SHP77 (cell line): Measurements from ENCODE around the gene FGD6.
"Not testable (repeated sequence)": the region's sequence is repeated elsewhere in the genome, so short reads cannot be mapped to it uniquely, and the experiment has no call there.

Source experiments
- DNase-seq, 2 experiments: peaks; one replicate each; lab custom pipeline; 2025; lab: John Stamatoyannopoulos, UW

FGD6 gene

DNA sequence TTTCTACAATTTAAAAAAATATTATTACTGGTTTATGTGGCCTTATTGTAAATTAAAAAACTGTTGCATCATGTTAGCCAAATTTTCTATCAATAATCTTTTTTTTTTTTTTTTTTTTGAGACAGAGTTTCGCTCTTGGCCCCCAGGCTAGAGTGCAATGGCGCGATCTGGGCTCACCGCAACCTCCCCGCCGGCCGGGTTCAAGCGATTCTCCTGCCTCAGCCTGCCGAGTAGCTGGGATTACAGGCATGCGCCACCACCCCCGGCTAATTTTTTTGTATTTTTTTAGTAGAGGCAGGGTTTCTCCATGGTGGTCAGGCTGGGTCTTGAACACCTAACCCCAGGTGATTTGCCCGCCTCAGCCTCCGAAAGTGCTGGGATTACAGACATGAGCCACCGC is 16.9 kb upstream of the FGD6 start:
- not testable (repeated sequence) for DNase-seq

DNA sequence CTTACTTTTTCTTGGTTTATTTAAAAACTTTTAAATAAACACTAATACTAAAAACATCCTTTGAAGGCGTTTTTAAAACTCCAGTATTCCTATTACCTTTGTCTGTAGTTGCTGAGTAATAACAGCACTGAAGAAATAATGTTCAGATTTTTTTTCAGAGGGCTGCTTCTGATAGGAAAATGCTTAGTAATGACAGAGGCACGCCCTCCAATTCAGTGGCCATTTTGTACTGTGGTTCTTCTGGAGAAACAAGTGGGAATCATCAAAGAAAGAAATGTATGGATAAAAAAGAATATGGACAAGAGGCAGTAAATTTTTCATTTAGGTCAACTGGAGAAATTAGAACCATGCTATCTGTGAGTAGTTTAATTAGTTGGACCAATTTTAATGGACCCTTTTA is 13.9 kb upstream of the FGD6 start:
- DNase-seq = no peak

DNA sequence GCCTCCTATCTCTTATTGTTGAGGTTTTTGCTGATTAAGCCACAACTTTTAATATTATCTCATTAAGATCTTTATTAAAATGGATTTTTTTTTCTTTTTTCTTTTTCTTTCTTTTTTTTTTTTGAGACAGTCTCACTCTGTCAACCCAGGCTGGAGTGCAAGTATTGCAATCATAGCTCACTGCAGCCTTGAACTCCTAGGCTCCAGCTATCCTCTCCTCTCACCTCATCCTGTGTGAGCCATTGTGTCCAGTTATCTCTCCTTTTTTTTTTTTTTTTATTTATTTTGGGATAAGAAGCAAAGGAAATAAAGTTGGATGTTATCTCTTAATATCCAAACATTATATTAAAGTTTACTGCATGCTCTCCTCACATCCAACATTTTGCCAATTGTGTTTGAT is 13.0 kb upstream of the FGD6 start:
- DNase-seq = no peak

DNA sequence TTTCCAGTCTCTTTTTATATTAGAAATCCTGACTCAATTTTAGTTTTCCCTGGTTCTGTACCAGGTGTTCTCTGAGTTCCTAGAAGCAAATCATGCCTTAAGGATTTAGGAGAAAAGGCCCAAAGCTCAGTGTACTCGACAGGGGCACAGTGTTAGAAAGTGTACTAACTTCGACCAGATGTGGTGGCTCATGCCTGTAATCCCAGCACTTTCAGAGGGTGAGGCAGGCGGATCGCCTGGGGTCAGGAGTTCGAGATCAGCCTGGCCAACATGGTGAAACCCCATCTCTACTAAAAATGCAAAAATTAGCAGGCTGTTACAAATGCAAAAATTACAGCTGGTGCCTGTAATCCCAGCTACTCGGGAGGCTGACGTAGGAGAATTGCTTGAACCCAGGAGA is 12.4 kb upstream of the FGD6 start:
- DNase-seq = no peak

DNA sequence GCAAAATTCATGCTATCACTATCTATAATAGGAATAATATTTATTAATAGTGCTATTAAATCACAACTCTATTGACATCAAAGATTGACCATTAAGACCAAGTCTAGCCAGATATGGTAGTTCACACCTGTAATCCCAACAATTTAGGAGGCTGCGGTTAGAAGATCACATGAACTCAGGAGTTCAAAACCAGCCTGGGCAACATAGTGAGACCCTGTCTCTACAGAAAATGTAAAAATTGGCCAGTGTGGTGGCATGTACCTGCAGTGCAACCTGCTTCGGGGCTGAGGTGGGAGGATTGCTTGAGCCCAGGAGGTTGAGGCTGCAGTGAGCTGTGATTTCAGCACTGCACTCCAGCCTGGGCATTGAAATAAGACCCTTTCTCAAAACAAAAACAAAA is 11.3 kb upstream of the FGD6 start:
- DNase-seq = no peak

DNA sequence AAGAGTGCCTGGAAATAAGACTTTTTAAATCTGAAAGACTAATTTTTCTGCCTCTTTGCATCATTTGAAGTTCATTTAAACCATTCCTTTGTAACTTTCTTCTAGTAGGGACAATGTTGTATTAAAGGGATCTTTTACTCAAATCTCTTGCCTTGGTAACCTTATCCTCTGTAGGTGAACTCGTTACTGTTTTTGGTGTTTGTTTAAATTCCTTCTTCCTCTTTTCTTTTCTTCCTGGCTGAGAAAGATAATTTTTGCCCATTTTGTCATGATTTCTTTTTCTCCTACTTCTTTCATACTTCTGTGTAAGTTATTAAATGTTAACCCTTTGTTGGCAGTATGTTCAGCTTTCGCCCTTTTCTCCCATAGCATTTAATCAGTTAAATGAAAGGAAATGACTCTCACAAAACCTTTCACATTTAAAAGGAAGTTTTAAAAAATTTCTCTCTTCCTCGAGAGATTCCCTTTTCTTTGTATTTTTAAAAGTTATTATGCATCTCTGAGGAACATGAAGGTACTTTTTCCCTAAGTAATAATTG is 10.6 kb upstream of the FGD6 start:
- no peak for DNase-seq

DNA sequence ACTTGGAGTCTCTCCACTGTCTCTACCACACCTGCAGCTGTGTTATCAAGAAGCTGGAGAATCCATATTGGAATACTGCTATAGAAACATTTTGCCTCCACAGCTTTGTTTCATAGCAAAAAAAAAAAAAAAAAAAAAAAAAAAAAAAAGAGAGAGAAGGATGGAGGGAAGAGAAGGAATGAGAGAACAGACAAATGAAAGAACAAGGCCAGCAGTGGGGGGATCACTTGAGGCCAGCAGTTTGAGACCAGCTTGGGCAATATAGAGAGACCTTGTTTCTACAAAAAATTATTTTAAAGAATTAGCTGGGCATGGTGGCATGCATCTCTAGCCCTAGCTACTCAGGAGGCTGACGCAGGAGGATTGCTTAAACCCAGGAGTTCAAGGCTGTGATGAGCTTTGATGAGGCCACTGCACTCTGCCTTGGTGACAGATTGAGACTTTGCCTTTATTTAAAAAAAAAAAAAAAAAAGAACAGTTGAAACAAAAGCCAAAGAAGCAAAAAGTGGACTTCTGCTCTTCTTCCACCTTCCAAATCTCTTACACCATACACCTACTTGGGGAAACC is 8.5 kb upstream of the FGD6 start:
- DNase-seq = no peak

DNA sequence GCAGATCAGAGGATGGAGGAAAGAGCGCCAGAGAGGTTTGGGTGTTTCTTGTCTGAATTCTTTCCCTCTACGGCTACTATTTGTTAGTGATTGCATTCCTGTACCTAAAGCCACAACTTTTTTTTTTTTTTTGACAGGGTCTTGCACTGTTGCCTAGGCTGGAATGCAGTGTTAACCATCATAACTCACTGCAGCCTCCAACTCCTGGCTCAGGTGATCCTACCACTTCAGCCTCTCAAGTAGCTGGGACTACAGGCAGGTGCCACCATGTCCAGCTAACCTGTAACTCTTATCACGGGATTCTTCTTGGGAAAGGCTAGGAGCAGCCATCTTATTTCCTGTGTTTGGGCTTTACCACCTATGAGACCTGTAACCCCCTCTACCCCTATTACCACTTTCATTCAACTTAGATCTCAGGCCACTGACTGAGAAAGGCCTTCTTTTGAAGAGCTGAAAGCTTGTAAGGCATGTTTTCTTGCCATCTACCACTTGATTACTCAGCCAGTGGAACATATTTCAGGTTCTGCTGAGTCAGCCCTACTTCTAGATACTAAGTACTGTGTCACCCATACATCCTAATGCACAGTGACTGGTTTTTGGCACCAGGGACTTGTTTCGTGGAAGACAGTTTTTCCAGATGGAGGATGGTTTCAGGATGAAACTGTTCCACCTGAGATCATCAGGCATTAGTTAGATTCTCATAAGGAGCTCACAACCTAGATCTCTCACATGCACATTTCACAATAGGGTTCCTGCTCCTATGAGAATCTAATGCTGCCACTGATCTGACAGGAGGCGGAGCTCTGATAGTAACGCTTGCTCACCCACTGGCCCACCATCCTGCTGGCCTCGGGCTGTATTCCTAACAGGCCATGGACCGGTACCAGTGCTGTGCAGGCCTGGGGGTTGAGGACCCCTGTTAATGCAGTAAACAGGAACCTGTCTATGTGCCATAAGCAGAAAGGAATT is 7.2 kb upstream of the FGD6 start:
- DNase-seq = no peak

DNA sequence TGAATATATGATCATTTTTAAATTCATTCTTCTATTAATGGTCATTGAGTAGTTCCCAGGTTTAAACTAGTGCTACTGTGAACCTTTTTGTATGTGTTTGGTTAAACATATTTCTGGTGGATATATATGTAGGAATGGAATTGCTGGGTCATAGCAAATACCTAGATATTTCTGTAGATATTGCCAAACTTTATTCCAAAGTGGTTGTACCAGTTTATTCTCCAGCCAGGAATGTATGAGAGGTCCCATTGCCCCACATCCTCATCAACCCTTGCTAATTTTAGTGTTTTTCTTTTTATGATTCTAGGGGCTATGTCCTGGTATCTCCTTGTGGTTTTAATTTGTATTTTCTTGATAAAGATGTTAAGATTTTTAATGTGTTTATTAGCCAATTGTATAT is 3.5 kb upstream of the FGD6 start:
- DNase-seq = no peak

DNA sequence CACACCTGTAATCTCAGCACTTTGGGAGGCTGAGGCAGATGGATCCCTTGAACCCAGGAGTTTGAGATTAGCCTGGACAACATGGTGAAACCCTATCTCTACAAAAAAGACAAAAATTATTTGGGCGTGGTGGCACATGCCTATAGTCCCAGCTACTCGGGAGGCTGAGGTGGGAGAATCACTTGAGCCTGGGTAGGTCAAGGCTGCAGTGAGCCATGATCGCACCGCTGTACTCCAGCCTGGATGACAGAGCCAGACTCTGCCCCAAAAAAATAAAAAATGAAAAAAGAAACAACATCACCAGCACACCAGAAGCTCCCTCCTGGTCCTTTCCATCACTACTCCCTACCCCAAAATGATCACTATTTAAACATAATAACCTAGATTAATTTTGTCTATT is 2.9 kb upstream of the FGD6 start:
- DNase-seq = no peak

DNA sequence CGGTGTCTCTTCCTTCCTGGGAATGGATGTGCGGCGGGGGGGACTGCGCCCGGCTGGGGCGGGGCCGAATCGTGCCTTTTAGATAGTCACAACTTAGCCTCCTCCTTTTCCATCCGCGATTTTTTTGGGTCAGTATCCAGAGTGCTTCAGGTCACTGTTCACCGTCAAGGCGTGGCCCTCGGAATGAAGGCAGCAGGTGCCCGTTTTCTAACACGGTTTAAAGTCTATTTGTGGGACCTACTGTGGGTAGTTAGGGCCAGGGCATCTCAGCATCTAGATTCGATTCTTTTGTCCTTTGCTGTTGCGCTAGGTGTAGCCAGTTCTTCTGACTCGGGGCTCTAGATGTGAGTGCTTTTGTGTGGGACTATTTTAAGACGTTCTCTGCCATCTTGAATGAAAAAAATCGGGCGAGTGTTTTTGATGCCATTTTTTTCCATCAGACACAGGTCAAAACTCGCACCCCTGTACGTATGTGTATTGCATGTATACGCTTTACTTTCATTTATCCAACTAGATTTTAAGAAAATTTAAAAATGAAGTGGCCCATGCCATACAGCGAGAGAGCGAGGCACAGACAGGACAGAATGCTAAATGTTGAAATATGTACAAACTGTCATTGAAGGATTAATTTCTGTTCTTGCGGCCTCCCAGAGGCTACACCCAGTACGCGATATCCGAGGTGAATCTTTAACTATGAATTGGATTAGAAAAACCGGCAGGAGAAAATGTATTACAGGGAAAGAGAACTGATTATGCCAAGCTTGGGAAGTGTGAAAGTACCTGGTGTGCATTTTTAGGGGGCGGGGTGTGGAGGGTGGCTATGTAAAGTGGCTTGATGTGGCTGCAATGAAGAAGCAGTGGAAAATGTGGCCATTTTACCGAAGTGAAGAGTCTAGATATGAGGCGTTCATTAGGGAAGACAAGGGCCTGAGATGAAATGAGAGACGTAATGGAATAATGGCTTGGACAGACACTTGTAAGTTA is 1.2 kb upstream of the FGD6 start:
- DNase-seq = peak; percentile 38 to 56

DNA sequence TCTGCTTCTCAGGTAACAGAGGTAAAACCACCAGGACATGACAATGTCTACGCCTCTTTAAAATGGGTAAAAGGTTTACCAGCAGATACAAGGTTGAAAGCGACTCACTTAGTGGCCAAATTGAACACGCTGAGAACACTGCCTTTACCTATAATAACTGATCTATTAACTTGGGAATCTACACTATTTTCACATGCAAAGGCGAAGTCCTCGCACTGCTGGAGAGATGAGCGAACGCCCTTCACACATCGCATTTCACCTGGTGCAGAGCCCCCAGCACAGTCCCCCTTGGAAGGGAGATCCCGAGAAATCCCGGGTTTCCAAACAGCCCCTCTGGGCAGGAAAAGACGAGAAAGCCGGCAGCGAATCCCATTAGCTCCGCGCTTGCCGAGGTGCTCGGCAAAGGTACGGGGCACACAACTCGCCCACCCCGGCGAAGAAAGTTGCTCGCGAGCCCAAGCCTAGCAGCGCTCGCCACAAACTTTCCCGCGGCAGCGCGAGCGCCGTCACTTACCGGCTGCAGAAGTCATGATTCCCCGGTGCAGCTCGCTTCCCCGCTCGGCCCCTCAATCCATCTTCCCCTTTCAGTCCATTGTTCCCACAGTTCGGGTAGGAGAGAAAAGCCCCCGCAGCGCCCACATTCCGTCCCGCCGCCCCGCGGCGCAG is 423 bp downstream of the FGD6 start:
- DNase-seq = peak; percentile 13 to 35

DNA sequence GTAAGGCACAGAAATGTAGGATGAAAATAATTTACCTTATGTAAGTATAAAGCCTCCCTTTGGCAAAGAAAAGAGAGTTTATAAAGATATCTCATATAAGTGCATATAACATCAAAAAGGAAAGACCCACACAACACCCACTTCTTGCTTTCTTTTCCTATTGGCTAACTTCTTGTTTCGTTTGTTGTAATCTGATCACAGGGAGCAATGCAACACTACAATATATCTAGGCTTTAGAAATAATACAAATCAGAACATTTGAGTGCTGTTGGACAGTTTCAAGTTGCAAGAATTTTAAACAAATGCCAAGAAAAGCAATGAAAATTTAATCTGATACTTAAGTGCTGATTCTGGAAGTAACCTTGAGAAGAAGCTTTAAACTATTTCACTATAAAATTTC is 1.3 kb downstream of the FGD6 start:
- DNase-seq = peak in 1 of 2 experiments; percentile 10

DNA sequence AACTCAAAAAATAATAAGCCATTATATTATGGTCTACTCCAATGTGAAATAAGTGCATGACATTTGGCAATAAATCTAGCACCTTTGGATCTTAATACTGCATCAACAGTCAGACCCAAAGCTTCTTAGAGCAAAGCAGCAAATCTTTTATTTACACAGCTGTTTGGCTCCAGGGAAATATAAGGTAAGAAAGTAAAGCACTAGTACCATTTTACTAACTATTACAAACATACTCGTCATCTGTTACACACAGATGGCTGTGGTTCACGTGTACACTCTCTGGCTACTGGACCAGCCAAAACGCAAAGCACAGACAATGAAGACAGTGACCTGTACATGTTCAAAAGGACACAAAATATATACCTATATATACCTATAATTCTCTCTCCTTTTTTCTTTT is 2.8 kb downstream of the FGD6 start:
- peak in 1 of 2 experiments; percentile 16 for DNase-seq

DNA sequence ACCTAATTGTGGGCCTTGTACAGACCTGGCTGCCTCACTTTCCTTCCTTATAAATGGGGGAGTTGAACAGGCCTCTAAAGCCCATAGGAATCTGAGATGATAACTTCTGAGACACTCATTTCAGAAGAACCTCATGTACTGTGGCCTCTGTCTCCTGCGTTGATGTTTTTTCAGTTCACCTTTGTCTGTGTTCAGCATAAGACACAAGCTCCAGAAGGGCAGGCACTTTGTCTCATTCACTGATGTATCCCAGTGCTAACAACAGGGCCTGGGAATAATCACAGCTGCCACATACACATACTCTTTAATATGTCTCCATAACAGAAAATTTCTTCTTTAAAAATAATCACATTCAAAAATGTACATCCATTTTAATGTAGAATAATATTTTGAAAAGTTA is 3.3 kb downstream of the FGD6 start:
- DNase-seq = peak in 1 of 2 experiments; percentile 10

DNA sequence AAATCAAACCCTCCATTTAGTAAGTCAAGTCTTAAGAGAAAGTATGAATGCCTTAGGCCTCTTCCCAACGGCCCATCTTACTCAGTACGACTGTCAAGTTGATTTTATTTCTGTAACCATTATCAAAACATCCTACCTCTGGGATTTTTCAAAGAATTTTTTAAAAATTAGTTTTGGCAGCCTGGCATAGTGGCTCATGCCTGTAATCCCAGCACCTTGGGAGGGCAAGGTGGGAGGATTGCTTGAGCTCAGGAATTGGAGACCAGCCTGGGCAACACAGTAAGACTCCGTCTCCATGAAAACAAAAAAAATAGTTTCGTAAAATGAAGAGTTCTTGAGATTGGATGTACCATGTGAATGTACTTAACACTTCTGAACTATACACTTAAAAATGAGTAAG is 4.1 kb downstream of the FGD6 start:
- no peak for DNase-seq

DNA sequence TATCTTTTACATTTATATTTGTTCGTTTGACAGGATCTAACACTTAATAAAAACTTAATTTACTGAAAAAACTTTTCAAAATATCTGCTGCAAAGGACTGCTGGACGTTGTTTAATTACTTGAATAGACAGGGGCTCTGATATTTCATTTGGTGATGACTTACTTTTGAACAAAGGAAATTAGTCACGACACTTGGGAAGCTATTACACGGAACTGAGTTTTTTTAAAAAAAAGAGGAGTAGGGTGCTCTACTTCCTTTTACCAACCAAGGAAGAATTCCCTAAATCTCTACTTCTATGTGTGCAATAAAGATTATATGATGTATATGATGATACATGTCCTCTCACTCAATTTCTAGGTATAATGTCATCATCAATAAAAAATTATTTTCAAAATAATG is 4.7 kb downstream of the FGD6 start:
- no peak for DNase-seq

DNA sequence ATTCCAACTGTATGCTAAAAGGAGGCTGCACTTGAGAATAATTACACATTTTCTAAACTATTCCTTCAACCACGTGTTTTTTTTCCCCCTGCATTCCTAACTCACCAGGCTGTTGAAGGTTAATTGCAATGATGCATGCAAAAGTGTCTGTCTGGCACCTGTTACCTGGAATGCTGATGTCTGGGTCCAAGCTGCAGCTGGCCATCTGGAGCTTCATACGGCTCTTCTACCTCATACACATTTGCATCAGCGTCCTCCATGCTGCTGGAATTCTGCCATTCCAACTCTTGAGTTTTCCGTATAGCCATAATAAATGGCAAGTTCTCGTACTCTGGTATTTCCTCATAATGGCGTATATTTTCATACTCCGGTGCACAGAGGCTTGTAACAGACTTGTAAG is 8.6 kb downstream of the FGD6 start:
- no peak for DNase-seq

DNA sequence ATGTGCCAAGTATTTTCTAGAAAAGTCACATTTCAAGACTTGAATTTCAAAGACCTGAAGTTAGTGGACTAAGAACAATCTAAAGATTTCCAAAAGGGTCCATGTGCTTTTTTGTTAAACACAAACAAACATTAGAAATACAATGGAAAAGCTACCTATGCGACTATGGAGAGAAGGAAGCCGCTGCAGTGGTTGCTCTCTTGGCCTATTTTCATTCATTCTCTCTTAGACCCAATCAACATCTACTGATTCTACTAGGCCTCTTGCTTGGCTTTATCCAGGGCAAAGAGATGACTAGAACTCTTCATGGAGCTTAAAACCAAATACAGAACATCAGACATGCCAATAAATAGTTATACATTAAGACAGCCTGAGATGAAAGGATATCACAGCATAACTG is 9.9 kb downstream of the FGD6 start:
- no peak for DNase-seq

DNA sequence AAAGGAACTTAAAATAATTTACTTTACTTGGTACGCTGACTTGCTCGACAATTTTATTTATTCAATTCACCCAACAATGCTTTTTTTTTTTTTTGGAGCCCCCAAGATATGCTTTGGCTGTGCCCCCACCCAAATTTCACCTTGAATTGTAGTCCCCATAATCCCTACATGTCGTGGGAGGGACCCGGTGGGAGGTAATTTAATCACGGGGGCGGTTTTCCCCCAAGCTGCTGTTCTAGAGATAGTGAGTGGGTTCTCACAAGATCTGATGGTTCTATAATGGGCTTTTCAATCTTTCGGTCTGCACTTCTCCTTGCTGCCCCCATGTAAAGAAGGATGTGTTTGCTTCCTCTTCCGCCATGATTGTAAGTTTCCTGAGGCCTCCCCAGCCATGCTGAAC is 10.4 kb downstream of the FGD6 start:
- DNase-seq = no peak

DNA sequence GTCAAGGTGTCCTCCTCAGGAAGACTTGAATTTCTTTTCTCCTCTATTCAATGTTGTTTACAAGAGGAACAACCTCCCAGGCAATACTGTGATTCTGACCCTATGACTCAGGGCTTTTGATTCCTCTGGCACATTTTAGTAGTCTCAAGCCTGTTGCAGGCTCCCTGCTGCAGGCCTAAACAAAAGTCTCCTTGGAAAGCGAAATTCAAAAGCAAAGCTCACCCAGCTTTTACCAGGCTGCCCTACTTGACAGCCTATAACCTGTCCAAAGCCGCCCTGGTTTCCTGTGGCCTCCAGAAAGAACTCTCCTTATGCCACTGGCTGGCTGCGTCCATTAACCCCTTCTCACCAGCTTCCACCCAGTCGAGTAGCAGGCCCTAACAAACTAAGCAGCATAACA is 11.6 kb downstream of the FGD6 start:
- DNase-seq = no peak
